Heart left ventricle (tissue), 13 donors: ENCODE data around the gene SEMA4D.

Experiments
- POLR2A ChIP-seq, 2 donors: fragments of 450-650 bp; IDR thresholded peaks; one replicate each; pipeline ENCODE4 v1.6.1; 2017; ENCODE audit warnings: antibody characterized with exemption in 2 of 2, mild to moderate bottlenecking in 2 of 2, moderate library complexity in 2 of 2
- TF ChIP-seq, protein P1 (sequence below), 12 donors: fragments of 200-600 bp; sonication (generic) in 4 of 12; IDR thresholded peaks; one replicate each; pipeline versions ENCODE4 v1.5.0 to v1.8.0; 2018 to 2022; ENCODE audit warnings: antibody characterized with exemption in 12 of 12, mild to moderate bottlenecking in 5 of 12
- donor health status: ischemic (EF 13 %, LVEDD 7.1; RV severe dilation, severe dysfunction).
- donor health status: DM: no; HTN: yes; CAD: no.
- donor health status: DM: no; HTN: no; CAD: no.
- donor health status: ischemic (EF 25% LVEDD 6.9; RV normal size, moderate dysfunction).
- donor health status: ischemic (EF 25% LVEDD 5.7; RV mildly dilated, moderate dysfunction).
- donor health status: ischemic (EF 35%, LVEDD 5.7; RV mildly dilated, moderate dysfunction).
- donor health status: nonischemic (EF 11% LVEDD 7.7; RV severe dilation, severe dysfunction).
- donor health status: DM: yes; HTN: yes; CAD: no.
- donor health status: PGD.
- donor health status: ischemic (EF 29% LVEDD 5.4; RV normal size, mild dysfunction).
- donor health status: nonischemic (EF 23%, LVEDD 6.1; RV moderate dilation, normal function).

DNA sequence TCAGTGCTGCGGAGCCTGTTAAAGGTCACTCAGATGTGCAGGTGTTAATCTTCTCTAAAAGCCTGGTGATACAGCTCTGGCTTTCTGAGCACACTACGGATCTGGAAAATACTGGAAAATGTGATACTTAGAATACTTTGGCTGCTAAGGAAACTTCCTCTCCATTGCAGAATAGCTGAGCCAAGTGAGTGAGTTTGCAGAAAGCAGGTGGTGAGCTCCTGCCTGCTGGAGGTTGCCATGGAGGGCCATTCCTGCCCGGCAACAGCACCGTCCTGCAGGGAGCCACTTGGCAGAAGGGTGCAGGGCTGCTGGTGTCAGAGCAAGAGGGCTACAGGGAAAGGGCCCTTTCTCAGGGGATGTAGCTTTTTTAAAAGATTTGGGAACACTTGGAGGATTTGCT is 138.9 kb downstream of the SEMA4D start:
- TF ChIP-seq, protein P1, sequence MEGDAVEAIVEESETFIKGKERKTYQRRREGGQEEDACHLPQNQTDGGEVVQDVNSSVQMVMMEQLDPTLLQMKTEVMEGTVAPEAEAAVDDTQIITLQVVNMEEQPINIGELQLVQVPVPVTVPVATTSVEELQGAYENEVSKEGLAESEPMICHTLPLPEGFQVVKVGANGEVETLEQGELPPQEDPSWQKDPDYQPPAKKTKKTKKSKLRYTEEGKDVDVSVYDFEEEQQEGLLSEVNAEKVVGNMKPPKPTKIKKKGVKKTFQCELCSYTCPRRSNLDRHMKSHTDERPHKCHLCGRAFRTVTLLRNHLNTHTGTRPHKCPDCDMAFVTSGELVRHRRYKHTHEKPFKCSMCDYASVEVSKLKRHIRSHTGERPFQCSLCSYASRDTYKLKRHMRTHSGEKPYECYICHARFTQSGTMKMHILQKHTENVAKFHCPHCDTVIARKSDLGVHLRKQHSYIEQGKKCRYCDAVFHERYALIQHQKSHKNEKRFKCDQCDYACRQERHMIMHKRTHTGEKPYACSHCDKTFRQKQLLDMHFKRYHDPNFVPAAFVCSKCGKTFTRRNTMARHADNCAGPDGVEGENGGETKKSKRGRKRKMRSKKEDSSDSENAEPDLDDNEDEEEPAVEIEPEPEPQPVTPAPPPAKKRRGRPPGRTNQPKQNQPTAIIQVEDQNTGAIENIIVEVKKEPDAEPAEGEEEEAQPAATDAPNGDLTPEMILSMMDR (IDR thresholded peaks at IDR 0.05), result no peak
- no peak for TF ChIP-seq POLR2A (IDR thresholded peaks at IDR 0.05)
